GM18861 (cell line): Measurements from ENCODE around the gene CMYA5.
"Not testable (repeated sequence)": the region's sequence is repeated elsewhere in the genome, so short reads cannot be mapped to it uniquely, and the experiment has no call there.

Source experiments
- ATAC-seq: cut with Tn5 transposase; IDR thresholded peaks from one replicate; pipeline ENCODE4 v1.9.1; 2021; ENCODE audit not compliant: unreplicated experiment

The CMYA5 gene

DNA sequence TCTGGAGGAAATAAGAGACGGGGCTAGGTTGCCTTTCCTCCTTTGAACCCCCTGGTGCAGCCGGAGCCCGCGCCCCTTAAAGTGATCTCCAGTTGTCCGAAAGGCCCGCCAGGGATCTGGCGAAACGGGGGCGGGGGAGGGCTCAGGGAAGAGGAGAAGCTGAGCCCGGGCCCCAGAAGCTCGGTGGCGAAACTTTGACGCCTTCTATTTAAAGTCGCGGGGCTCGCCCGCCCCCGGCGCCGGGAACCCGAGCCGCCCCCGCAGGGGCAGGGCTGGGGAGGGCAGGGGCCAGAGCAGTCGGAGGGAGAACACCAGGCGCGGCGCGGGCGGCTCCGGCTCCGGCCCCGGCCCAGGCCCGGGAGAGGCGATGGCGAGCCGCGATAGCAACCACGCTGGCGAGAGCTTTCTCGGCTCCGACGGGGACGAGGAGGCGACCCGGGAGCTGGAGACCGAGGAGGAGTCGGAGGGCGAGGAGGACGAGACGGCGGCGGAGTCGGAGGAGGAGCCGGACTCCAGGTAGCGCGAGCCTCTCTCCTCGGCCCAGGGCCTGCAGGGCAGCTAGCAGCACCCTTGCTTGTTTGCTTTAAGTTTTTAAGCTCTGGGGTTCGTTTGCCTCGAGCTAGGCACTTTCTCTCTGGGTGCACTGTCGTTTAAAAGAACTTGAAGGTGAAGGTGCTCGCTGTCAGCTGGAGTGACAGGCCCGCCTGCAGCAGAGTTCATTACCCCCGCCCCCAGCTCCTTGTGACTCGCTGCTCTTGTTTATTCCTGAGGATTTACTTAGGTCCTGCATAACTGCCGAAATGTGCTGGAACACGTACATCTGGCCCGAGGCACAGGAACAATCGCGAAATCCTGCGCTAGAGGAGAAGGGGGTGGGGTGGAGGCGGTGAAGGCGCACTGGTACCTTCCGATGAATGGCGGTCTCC, at the start of gene CMYA5:
CMYA5 (plus strand) TSS at position 296 of the 926 bp plus-strand sequence; CDS start at position 368, 72 bp downstream.
- ATAC-seq, result no peak

DNA sequence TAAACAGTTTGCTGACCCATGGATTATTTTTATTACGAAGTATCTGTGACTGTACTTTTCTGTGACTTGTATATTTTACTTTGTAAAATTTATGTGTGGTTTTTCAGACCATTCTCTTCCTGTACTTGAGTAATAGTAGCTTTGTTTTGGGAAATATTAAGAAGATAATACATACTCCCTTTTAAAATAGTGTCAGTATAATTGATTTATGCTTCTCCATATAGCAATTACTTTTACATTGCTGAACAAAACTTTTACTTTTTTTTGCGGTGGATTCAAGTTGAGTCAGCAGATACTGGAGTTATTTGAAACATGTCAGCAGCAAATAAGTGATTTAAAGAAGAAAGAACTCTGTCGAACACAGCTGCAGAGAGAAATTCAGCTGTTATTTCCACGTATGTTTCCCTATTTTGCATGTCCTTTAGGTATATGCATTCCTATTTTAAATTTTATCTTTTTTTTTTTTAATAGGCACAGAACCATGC, 49.0 kb upstream of the CMYA5 start:
- no peak for ATAC-seq

DNA sequence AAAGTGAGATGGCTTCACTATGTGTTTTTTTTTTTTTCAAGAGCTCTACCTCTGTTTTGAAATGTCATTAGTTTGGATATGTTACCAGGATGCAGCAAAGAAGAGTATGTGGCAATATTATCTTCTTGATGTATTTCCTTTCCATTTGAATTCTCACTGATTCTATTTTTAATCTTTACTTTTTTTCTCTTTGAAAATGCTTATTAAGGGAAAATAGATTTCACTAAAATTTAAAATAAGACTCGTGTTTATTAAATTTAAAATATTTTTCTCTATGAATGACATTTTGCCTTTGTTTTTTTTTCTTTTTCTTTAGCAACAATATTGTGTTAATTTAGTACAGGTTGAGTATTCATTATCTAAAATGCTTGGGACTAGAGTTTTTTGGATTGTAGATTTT, 48.2 kb upstream of the CMYA5 start:
- no peak for ATAC-seq

DNA sequence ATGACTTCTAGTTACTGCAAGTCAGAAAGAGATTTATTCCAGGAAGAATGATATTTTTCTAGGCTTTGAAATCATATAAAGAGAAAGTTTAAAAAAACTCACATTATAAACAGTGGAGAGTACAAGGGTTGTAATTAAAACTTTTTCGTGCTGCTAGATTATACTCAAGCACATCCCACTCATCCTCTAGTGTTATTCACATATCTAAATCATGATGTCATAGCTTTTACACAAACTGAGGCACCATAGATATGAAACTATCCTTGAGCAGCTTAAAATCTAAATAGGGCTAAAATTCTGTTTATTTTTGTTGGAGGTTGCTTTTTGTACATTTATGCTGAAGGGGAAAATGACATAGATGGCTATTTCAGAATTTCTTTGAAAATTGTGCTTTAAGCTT, 47.4 kb upstream of the CMYA5 start:
- ATAC-seq, result no peak

DNA sequence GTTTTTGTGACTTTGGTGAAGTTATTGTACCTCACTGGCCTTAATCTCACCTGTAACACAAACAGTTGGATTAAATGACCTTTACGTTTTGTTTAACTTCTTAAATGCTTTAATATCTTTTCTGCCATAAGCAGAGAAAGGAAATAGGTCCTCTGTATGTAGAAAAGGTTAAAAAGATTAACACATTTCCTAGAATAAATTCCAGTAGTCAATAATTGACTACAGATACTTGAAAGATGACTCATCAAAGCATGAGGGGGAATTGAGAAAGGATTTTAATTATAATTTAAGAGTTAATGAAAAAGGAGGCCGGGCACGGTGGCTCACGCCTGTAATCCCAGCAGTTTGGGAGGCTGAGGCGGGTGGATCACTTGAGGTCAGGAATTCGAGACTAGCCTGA, 35.8 kb upstream of the CMYA5 start:
- no peak for ATAC-seq

DNA sequence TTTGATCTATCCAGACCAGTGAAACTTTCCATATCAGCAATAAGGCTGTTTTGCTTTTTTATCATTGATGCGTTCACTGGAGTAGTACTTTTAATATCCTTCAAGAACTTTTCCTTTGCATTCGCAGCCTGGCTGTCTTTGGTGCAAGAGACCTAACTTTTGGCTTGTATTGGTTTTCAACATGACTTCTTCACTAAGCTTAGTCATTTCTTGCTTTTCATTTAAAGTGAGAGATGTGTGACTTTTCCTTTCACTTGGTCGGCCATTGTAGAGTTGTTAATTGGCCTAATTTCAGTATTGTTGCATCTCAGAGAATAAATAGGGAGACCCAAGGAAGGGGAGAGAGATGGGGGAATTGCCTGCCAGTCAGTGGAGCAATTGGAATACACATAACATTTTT, 26.4 kb upstream of the CMYA5 start:
- no peak for ATAC-seq

DNA sequence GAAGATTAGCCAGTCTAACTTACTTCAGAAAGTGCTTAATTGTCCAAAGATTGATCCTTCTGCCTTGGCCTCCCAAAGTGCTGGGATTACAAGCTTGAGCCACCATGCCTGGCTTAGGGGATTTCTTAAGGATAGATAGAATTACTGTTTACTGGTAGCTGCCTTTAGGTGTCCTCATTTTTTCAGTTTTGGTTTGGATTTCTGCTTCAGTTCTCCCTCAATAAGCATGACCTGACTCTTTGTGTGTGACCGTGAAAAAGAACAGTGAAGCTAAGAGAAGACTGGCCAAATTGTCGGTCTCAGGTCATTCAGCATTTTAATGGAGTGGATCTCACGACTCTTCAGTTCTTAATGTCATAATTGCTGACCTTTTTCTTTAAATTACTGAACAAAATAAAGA, 22.9 kb upstream of the CMYA5 start:
- no peak for ATAC-seq

DNA sequence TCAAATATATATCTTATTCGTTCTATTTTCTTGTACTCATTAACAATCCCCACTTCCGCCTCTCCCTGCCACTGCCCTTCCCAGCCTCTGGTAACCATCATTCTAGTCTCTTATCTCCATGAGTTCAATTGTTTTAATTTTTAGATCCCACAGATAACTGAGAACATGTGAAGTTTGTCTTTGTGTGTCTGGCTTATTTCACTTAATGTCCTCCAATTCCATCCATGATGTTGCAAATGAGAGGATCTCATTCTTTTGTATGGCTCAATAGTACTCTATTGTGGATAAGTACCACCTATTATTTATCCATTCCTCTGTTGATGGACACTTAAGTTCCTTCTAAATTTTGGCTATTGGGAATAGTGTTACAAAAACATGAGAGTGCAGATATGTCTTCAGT, 17.2 kb upstream of the CMYA5 start:
- ATAC-seq, result no peak

DNA sequence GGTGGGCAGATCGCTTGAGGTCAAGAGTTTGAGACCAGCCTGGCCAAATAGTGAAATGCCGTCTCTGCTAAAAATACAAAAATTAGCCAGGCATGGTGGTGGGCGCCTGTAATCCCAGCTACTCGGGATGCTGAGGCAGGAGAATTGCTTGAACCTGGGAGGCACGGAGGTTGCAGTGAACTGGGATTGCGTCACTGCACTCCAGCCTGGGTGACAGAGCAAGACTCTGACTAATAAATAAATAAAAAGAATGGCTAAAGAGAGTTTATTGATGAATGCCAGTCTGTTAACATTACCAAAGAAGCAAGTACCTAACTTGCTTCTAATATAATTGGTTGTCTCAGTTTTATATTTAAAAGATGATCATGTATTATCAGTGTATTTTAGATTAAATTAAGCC, 13.3 kb upstream of the CMYA5 start:
- ATAC-seq, result not testable (repeated sequence)

DNA sequence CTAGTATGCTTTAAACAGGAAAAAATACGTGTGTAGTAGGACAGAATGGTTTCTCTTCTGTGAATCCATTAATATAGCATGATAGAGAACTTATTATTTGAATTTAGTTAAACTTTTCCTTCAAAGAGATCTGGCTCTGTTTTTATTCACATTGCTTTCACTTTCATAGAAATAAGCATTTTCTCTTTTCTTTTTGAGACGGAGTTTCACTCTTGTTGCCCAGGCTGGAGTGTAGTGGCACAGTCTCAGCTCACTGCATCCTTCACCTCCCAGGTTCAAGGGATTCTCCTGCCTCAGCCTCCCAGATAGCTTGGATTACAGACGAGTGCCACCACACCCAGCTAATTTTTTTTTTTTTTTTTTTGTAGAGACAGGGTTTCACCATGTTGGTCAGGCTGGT, 7.5 kb upstream of the CMYA5 start:
- ATAC-seq, result not testable (repeated sequence)

DNA sequence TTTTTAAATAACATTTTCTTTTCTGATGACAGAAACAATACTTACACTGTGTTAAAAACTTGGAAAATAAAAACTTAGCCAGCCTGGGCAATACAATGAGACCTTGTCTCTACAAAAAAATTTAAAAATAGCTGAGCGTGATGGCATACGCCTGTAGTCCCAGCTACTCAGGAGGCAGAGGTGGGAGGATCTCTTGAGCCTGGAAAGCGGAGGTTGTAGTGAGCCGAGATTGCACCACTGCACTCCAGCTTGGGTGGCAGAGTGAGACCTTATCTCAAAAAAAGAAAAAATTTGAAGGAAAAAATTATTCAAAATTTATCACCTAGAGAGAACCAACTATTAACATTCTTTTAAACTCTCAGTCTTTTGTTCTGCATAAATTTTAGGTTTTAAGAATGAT, 4.9 kb upstream of the CMYA5 start:
- ATAC-seq, result no peak

DNA sequence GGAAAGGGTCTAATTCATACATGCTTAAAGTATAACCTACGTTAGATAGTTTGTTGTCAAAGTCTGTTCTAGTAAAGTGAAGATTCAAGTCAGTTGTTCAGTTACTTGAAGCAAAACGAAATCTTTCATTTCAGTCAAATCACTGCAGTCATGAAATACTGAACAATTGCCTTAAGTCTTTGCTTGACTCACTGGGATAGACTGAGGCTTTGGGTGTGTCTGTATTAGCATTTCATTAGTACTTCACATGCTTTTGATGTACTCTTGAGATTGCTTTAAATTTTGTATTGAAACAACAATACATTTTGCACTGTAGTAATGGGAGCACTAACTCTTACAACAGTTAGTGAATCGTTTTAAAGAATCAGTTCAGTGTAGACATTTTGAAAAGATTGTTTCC, 4.0 kb upstream of the CMYA5 start:
- no peak for ATAC-seq

DNA sequence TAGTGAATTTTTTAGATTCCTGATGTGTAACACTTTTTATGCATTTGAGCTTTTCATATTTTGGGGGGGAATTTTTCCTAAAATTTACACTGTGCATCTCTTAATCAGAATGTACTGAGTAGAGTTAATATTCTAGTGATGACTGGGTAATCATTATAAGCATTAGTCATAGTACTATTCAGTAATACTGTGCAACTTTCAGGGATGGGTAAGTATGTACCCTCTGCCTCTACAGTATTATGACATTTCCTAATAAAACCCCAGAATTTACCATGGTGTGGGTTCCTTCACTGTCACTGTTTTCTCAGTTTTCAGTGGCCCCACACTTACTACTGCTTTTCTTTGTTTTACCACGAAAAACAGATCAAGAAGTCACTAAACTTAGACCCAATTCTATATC, 2.8 kb upstream of the CMYA5 start:
- ATAC-seq, result no peak

DNA sequence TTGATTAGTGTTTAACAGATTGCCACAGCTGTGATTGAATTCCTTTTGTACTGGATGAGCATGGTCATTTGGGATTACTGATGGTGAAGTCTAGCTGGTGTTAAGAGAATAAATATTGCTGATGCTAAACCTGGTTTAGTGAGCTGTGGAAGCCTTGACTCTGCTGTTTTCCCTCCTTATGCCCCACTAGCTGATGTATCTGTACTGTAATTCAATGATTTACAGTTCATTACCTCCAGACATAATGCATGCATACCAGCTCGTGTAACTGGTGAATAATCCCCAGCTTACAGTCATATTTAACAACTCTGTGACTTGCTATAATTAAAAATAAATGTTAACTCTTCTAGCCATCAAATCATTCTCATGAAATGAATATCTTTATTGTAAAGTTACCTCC, 1.7 kb upstream of the CMYA5 start:
- no peak for ATAC-seq

DNA sequence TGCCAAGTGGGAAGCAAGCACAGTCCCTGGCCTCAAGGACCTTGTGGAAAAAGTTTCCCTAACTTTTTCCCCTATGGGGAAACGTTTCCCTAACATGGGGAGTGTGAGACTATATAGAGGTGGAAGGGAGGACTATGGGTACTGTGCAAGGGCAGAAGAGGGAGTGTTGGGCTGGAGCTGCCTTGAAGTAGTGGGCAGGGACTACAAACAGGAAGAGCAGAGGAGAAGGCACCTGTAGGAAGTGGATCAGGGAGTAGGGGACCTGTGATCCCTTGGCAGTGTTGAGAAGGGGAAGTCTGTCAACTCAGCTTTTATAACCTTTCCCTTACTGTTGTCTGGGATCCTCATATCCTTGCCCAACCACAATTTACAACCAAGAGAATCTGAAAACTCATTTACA, 1.4 kb downstream of the CMYA5 start:
- no peak for ATAC-seq

DNA sequence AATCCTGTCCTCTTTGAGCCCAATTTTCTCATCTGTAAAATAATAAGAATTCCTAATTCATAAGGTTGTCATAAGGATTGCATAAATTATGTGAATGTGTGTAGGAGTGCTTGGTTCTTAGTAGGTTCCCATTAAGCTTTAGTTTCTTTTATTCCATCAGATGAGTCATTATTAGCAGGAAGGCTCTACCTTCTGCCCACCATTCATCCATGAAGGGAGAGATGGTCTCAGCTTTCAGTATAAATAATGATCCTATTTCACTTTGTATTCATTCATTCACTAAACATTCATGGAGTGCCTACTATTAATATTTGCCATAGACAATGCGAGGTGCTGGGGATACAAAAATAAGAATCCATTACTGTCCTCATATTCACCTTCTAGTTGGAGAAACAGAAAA, 3.0 kb downstream of the CMYA5 start:
- no peak for ATAC-seq

DNA sequence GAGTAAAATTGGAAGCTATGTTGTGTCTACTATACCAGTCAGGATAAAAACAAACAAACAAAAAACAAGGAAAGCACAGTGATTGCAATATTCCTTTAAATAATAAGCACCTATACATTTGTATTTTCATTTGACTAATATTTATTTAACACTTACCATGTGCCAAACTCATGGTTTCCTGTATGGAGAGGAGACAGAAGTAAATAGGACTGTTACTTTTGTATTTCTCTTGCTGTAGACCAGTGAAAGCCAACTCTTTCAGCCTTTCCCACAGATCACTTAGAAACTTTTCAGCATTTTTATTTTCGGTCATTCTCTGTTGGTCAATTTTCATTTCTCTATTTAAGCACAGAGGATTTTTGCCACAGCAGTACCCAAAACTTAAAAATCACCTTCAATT, 4.5 kb downstream of the CMYA5 start:
- ATAC-seq, result no peak

DNA sequence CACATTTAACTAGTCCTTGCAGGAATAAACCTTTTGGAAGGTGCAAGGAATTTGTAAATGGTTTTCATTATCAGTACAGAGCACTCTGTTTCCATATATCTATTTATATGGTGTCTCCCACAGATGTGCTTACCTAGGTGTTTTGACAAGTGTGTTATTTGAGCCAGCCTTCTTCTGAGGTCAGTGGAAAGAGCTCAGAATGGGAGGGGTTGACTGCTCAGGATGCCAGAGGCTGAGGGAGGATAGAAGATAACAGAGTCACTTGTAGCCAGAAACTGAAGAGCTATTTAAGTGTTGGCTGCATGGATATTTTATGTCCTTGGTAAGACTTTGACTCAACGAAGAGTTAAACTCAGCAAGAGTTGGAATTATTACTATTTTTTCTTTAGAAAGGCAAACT, 5.0 kb downstream of the CMYA5 start:
- no peak for ATAC-seq

DNA sequence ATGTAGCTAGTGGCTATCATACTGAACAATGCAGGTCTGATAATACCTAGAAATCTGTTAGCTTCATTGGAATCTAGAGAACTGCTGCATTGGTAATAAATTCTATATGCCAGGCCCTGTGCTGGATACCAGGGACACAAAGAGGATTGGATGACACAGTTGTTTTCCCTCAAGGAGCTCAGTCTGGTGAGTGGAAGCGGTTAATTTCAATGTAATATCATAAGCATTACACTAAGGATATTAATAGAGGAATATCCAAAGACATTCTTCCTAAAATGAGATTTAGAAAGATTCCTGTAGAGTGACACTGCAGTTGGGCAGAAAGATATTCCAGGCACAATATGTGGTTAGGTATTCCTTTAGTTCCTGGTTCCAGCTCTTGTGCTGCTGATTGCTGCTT, 5.9 kb downstream of the CMYA5 start:
- ATAC-seq, result no peak

DNA sequence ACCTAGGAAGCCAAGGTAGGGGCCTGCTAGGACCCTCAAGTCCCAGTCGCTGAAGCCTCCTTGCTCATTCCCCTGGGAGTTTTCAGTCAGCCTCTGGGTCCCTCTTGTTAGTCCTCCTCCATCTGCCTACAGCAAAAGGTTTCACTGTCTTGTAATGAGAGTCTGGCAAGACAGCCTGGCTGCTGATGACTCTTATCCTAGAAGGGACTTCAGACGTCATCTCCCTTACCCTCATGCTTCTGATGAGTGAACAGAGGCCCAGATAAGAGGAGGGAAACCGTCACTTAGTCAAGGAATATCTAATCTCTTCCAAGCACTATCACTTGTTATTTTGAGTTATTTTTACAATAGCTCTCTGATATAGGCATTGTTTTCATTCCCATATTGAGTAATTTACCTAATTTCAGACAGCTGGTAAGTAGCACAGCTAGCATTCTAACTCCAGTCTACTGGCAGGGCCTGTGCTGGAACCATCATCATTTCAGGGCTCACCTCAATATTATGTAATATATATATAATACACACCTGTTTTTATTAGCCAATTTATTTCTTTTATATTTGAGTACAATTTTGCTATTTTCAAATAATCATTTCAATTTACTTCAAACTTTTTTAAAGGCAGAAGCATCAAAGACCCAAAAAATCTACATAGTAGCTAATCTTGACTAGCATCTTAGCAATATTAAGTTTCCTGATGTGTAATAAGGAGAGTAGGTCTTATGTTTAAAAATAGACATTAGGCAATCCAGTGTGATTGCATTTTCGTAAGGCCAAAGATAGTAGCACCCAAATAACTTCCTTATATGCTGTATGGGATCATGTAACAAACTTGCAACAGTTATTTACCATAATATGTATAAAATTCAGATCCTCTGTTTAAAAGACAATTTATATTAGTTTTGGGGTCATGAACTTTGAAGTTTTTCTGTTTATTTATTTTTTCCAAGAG, 7.9 kb downstream of the CMYA5 start:
- no peak for ATAC-seq

DNA sequence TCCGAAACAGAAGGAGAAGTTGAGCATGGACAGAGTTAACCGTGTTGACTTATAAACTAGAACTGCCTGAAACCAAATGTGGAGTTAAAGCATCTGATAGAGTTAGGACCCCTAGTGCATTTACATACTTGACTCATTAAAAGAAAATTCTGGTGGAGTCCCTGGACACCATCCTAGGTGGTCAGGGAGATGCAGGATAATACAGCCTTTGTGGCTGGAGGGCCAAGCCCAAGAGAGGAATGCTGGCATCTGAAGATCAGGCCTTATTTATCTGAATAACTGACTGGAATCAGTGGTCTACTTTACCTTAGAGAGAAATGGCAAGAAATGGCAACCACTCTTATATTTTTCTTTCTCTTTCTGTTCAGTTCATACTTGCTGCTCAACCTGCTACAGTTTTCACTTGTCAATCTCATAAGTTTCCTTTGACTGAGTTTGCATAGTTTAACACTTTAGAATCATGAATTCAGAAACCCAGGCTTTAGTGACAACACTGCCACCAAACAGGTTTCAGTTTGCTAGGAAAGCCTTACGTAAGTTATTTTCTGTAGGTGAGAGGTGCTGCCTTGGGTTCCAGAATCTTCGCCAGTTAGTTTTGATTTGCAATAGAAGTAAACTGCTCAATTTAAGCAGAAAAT, 10.2 kb downstream of the CMYA5 start:
- no peak for ATAC-seq
